AG04449 (cell line): ENCODE measurements around the gene KLC1.

ENCODE experiments used
- CTCF ChIA-PET: fragments of 350-600 bp; formaldehyde crosslinking; extraction: SDS; loops from one replicate; lab custom pipeline; 2021; ENCODE audit warnings: antibody characterized with exemption; lab: Yijun Ruan, JAX
- POLR2A ChIA-PET: fragments of 400-600, 350-600 bp; formaldehyde crosslinking; extraction: SDS; loops from one replicate; lab custom pipeline; 2020; ENCODE audit warnings: antibody characterized with exemption, inconsistent platforms; lab: Yijun Ruan, JAX
- DNase-seq: peaks from one replicate; pipeline ENCODE4 v3.0.0-alpha.2; 2010; ENCODE audit warnings: low read depth, low spot score
- H3K4me3 ChIP-seq: 2 replicates; pipeline ENCODE4 v1.5.1; 2011; ENCODE audit warnings: low read depth, mild to moderate bottlenecking, control low read depth, low read length
- TF ChIP-seq, protein P1 (sequence below): IDR thresholded peaks from one replicate; pipeline ENCODE4 v1.5.1; 2011; ENCODE audit warnings: mild to moderate bottlenecking, moderate library complexity, low read length, control low read depth, inconsistent platforms; ENCODE audit not compliant: insufficient read depth; ENCODE audit errors: missing control alignments

Gene KLC1

GRCh38 chr14:103698380-103699260 is 69.6 kb downstream of the KLC1 start:
- DNase-seq, result no peak
- H3K4me3 ChIP-seq, result no peak overlapping the region
- TF ChIP-seq, protein P1, sequence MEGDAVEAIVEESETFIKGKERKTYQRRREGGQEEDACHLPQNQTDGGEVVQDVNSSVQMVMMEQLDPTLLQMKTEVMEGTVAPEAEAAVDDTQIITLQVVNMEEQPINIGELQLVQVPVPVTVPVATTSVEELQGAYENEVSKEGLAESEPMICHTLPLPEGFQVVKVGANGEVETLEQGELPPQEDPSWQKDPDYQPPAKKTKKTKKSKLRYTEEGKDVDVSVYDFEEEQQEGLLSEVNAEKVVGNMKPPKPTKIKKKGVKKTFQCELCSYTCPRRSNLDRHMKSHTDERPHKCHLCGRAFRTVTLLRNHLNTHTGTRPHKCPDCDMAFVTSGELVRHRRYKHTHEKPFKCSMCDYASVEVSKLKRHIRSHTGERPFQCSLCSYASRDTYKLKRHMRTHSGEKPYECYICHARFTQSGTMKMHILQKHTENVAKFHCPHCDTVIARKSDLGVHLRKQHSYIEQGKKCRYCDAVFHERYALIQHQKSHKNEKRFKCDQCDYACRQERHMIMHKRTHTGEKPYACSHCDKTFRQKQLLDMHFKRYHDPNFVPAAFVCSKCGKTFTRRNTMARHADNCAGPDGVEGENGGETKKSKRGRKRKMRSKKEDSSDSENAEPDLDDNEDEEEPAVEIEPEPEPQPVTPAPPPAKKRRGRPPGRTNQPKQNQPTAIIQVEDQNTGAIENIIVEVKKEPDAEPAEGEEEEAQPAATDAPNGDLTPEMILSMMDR, result no peak
- ChIA-PET CTCF (interaction anchor here (1.2 kb wide), 1 partner anchor 19 kb away, joined by 3 read pairs; no protein-coding TSS in a partner anchor), POLR2A (interaction anchor here (0.6 to 0.7 kb wide), 2 partner anchors 63 to 64 kb away, joined by 3 read pairs; no protein-coding TSS in a partner anchor)

DNA sequence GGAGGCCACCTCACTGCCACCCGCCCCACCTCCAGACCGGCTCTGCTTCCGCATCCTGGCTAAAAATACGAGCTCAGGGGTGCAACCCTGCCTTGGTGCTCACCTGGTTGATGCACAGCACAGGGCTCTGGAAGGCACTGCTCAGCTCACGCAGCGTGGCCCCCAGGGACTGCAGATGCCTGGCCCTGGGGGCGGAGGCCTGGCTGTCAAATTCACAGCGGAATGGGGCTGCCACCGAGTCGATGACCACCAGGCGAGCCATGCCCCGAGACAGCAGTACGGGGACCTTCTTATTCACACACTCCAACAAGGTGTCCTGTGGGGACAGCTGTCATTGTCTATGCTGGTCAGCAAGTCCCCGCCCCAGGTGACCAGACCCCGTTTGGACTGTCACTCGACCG is 70.2 kb downstream of the KLC1 start:
- no peak overlapping the region for H3K4me3 ChIP-seq
- CTCF ChIA-PET, result interaction anchor here (1.2 kb wide), 1 partner anchor 20 kb away, joined by 3 read pairs; no protein-coding TSS in a partner anchor
- TF ChIP-seq, protein P1, result no peak
- POLR2A ChIA-PET, result interaction anchor here (0.7 kb wide), 1 partner anchor 65 kb away, joined by 3 read pairs; no protein-coding TSS in a partner anchor
- no peak for DNase-seq

DNA sequence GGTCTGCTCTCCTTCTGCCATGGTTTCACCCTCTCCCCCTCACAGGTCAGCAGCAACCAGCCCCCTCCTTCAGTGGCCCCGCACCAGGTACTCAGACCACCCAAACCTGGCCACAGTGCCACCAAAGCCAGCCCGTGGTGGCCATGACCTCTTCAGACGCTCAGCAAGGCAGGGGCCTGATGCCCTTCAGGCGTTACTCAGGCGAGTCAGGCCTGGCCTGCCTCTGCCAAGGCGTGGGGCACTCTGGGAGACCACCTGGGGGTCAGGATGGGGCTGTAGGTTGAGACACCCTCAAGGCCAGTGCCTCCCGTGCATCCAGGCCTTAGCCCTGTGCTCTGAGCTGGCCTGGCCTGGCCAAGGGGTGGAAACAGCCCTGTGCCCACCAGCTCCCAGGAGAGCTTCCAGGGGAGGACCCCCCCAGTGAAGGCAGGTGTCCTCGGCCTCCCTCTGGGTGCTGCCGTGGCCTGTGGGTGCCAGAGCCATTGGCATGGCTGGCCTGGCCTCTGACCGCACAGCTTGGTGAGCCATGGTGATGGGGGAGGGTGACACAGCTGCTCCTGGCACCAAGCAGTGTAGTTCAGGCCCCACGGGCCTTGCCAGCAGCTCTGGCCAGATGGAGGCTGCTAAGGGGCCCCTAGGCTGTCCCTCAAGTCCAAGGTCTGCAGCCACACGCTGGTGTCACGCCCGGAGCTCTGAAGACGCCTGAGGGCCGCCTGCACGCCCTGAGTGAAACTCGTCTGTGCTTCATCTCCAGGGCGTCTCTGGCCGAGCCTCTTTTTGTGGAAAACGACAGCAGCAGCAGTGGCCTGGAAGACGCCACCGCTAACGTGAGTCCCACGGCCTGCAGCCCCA is 71.1 kb downstream of the KLC1 start:
- ChIA-PET CTCF (no interaction called here), POLR2A (no interaction called here)
- TF ChIP-seq, protein P1, result no peak
- DNase-seq, result no peak
- no peak overlapping the region for H3K4me3 ChIP-seq

DNA sequence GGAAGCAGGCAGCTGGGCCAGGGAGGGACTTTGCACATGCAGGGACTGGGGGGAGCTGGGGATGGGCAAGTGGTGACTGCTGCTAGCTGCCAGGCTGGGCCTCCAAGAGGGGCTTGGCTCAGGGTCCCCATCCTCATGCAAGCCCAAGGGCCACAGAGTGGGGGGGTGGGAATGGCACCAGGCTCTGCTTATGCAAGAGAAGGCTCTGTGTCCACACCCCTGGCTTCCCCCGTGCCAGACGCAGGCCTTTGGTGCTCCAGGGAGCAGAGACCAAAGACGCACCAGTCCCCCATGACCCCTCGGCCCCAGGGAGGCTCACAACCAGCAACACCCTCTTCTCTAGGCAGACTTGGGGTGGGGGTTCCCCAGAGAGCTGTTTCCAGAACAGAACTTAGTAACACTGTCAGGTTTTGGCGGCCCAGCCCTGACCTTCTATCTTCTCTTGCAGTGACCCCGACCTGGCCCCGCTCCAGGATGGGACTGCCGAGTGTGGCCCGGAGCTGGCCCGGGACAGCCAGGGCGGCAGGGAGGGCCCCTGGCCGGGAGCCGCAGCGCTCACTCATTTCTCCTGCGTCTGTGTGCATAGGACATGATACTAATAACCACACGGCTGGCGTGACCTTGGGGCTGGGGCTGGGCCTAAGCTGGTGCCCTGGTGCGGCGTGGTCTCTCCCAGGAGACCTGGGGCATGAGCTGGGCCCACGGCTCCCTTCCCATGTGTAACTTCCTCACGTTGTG is 71.9 kb downstream of the KLC1 start:
- TF ChIP-seq, protein P1, result no peak
- ChIA-PET POLR2A (no interaction called here), CTCF (no interaction called here)
- DNase-seq, result no peak
- no peak overlapping the region for H3K4me3 ChIP-seq

- TF ChIP-seq, protein P1, result no peak
- CTCF ChIA-PET, result interaction anchor here (0.9 kb wide), 1 partner anchor 87 kb away, joined by 3 read pairs; no protein-coding TSS in a partner anchor
- POLR2A ChIA-PET, result interaction anchor here (1.1 kb wide), 1 partner anchor 13 kb away, joined by 3 read pairs; the partner anchor contains the start of genes XRCC3 and ZFYVE21
- no peak overlapping the region for H3K4me3 ChIP-seq
- DNase-seq, result no peak
These were observed 73.1 kb downstream of the KLC1 start for GRCh38 chr14:103702095-103702494.
